ENCODE results near the gene IL17B.

Gene IL17B, protein sequence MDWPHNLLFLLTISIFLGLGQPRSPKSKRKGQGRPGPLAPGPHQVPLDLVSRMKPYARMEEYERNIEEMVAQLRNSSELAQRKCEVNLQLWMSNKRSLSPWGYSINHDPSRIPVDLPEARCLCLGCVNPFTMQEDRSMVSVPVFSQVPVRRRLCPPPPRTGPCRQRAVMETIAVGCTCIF

DNA sequence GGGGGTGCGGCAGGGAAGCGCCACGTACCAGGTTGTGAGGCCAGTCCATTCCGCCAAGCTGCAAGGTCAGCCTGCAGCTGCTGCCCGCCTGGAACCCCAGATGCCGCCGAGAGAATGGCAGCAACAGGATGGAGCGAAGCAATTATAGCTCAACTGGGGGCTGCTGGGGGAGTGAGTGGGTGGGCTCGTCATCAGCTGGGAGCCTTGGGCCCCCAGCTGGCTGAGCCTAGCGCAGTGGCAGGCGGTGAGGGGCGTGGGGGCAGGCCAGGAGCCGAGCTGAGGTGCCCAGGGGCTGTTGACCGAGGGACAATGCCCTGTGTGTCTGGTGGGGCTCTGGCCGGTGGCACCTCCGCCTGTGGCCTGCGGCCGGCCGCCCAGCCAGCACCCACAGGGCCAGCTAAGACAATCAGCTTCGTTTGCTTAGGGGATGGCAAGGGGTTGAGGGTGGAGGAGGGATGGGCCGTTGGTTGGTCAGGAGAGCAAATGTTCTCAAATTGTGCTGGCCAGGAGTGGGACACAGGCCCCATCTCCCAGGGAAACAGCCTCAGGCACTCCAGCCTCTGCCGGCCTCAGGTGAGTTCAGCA lies at the start of gene IL17B:
TSS of gene IL17B (minus strand) at position 116 of the 585 bp plus-strand sequence. CDS start at position 49, 67 bp downstream.
- DNase-seq = peak; percentile 39

DNA sequence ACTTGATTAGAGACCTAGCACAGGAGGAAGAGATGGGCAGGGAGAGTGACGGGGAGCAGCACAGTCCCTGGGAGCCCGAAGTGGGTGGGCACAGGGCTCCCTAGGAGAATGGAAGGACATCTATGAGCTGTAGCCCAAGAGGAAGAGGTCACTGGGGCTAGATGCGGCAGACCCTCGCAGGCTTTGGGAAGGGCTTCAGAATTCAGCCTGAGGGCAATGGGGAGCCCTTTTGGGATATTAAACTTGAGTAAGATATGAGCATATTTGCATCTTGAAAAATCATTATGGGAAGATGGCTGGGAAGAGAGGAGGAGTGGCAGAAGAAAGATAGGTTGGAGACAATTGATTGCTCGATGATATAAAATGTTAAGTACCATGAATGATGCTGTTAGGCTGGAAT lies 48.9 kb upstream of the IL17B start:
- no peak for DNase-seq

DNA sequence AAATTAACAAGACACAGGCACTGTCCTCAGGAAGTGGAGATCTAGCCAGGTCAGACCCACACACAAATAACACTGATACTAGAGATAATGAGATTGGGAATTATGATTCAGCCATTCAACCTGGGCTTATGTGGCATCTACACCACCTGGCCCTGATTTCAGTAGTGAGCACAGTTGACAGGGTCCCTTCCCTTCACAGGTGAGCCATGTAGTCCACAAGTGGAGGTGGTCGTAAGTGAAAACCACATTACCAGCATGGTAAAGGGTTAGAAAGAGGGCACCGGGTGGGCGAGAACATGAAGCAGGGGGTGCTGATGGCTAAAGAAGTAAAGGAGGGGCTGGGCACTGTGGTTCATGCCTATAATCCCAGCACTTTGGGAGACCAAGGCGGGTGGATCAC lies 48.3 kb upstream of the IL17B start:
- DNase-seq = no peak

DNA sequence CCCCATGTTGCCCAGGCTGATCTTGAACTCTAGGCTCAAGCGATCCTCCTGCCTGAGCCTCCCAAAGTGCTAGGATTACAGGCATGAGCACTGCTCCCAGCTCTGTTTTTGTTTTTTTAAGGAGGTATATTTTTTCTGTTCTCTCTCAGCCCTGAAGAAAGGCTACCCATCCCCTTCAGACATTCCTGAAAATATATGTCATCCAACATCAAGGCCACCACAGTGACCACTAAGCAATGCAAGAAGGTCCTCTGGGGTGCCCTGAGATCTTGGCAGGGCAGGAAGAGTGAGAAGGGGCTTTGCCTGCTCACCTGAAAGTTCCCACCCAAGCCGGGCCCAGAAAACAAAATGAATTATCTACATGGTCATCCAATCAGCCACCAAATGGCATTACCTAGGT lies 47.8 kb upstream of the IL17B start:
- no peak for DNase-seq

DNA sequence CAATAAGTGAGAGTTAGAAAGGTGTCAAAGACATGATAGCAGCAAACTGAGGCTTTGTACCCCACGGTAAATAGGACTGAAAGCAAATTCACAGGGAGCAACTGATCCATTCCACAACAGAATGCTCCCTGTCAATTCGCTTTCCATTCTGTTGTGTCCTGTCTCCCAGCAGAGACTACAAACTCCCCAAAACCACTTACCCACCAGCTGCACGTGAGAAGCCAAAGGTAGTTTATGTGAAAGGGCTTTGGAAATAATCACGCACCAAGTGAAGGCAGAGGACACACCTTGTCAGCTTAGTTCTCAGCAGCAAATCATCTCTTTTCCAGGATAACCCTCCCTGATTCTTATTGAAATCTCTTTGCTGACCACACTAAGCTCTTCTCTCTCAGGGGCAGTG lies 46.6 kb upstream of the IL17B start:
- DNase-seq = no peak

DNA sequence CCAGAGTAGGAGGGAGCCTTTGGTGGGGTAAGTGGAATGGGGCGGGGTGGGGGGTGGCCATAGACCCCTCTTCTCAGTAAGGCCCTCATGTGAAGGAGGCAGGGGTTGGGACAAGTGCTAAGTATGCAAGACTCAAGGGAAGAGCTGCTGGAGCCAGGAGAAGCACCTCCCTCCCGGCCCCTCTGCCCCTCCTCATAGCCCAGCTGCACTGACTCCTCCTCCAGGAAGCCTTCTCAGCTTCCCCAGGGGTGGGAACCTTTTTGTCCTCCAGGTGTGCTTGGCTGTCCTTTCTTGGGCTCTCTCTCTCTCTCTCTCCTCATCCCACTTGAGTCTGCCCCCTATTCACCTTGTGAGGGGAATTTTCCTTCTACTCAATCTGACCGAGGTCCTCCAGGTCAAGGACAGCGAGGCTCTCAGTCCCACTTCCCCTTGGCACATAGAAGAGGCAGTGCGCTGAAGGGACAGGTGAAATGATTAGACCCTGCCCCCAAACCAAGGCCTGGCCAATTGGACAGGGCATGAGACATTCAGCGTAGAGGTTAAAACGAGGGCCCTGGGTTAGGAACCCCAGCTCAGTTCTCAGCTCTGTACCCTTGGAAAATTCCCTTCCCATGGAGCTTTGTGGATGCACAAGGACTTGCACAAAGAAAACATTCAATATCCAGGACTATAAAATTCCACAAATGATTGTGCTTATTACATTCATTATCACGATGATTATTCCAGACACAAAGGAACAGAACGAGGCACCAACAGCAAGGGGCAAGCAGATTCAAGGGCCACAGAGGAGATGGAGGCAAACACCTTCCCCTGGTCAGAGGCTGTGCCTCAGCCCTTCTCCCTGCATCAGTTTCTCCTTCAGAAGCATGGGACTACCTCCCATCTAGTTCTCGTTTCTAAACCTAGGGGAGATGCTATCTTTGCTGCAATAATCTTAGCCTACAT lies 45.6 kb upstream of the IL17B start:
- DNase-seq = no peak

DNA sequence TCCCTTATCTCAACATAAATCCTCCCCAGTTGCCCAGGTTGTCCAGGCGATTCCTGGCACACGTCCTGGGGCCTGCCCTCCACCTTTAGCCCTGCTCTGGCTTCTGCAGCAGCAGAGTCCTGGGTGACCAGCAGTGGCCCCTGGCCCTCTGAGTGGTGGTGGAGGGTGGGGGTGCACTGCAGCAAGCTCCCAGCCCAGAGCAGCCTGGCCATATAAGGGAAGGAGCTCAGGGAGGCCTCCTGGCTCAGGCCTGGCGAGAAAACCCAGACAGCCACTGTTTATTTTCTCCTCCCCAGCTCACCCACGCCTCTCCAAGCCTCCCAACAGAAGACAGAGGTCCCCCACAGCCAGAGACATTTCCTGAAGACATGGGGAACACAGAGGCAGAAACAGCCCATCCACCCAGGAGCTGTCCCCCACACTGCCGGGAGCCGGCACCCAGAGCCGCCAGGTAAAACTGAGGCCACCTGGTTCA lies 44.7 kb upstream of the IL17B start:
- DNase-seq = no peak

DNA sequence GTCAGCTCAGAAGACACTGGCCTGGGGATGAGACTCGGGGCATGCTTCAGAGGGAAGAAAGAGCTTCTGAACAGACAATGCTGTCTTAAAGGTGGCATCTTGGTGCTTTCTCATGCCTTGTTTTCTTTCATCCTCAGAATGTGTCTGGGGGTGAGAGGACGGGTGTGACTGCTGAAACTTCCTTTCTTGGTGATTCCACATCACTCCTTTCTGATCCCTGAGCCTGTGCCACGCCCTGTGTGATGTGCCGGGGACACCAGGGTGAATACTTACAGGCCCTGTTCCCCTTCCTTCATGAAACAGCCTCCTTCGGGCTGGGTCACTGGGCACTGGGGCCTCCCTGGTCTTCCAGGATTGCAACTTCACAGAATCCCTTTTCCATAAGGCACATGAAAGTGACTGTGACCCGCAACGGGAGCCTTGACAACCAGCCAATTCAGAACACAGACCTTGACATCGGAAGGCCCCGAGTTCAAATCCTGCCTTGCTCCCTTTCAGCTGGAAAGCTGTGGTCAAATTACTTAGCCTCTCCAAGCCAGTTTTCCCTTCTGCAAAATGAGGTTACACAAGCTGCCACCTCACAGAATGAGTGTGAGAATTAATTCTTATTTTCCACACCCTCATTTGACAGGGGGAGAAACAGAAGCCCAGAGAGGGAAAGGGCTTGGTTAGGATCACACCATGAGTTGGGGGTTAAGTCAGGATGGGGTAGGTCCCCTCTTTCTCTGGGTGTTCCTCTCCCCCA lies 44.1 kb upstream of the IL17B start:
- no peak for DNase-seq

DNA sequence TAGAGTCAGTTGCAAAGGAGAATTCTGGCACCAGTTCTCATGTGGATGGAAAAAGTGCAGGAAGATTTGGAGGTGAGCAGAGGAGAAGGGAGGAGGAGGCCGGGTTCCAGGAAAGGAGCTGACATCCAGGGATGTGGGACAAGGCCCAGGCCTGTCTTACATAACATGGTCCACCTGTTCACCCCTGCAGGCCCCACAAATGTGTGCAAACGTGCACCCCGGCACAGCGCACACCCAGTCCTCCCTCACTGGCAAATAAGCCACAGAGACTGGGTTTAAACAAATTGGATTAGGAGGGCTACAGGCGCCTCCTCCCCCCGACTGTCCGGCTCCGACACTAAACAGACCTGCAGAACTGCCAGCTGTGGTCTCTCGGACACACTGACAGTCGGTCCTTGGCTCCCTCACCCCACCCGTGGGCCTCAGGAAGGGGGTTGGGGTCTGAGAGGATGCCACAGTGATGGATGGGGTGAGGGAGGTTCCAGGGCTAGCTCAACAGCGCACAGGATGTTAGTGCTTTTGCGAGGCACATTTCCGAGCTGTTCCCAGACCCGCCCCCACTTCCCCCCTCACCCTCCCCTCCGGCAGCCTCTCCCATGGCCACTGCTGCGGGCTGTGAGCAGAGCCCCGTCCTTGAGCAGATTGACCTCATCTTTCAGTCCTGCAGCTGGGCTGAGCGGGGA lies 43.4 kb upstream of the IL17B start:
- DNase-seq = peak; percentile 79

DNA sequence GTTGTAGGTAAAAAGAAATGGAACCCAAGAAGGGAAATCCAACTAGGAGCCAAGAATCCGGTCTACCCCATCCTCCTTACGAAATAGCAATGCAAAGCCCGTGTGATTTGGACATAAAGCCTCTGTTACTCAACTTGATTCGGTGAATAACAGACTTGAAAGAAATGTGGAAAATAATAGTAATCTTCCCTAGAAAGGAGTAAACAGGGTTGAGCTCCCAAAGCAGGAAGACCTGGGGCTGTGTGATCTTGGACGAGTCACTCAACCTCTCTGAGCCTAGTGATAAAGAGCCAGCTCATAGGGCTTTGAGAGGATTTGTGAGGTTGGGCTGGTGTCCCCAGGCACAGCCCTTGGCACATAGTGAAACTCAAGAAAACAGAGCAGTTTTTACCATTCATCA lies 42.7 kb upstream of the IL17B start:
- DNase-seq = no peak

DNA sequence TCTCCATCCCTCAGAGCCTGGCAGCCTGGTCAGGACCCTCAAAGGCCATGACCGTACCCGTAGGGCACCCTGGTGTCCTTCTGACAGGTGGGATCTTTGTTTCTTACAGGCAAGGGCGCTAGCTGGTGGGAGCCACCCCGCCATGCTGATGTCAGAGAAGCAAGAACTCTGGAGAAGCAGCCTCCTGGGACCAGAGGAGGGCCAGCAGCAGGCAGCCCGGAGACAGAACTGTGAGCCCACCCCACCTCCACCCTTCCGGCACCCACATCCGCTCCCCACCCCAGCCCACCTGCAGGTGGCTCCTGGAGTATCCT lies 42.2 kb upstream of the IL17B start:
- no peak for DNase-seq

DNA sequence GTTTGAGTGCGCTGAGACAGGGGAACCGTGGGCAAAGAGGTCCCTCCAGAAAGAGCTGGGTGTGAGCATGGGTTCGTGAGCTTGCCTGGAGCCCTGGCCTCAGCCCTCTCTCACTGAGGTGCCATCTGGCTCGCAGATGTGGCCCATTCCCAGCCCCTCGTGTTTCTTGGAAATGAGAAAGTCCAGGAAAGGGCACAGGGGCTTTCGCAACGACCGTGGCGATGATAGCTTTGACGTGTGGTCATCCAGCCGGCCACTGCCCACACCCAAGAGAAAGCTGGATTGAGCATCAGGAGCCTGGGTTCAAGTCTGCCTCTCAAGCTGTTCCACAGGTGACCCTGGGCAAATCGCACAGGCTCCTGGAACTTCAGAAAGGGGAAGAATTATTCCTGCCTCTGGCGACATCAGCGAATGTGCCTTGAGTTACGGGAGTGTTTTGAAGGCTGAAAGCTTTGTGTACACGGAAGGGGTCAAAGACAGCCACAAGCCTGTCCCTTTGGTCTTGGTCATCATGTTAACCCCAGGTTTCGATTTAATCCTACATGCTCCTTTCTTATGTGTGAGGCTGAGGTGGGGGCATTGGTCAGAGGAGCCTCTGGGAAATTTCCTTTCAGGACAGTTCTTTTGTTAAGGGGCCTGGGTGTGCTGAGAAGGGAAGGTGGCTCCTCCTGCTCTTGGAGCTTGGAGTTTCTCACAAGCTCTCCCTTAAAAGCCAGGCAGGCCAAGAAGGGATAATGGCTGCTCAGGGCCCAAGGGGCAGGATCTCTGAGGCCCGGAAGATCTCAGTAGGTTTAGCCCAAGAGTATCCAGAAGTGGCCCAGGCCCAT lies 41.7 kb upstream of the IL17B start:
- DNase-seq = no peak

DNA sequence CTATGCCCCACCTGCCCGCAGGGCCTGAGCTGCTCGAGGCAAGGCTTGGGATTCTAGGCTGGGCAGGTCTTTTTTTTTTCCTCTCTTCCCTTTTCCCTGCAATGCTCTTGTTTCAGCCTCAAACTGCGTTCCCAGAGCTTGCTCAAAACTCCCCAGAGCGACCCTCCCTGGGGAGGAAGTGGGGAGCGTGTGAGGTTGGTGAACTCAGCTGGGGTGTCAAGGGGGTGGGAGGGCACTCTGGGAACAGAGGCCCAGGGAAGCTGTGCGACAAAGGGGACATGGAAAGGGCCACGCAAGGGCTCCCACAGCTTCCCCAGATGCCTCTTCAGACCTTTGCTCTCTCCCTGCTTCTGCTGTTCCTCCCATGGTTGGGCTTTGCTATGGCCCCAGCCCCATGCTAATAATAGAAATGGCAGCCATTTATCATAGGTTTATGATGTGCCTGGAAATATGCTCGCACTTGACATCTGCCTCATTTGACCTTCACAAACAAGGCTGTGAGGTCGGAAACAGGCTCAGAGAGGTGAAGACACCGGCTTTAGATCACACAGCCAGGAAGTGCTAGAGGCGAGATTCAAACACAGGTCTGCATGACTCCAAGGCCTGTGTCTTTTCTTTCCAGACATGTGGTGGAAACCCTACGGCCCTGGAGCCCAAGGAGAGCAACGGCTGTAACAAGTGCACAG lies 40.9 kb upstream of the IL17B start:
- DNase-seq = no peak

DNA sequence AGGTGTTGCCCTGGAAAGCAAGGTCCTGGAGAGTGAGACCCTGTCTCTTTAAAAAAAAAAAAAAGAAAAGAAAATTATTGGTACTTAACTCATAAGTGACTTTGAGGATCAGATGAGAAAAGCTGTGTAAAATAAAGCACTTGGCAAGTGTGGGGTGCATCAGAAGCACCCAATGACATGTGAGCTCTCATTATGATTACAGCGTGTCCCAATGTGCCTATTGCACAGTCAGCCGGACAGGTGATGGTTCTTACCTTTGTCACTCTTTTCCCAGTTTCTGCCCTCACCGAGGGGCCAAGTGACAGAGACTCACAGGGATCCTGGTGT lies 40.4 kb upstream of the IL17B start:
- no peak for DNase-seq

DNA sequence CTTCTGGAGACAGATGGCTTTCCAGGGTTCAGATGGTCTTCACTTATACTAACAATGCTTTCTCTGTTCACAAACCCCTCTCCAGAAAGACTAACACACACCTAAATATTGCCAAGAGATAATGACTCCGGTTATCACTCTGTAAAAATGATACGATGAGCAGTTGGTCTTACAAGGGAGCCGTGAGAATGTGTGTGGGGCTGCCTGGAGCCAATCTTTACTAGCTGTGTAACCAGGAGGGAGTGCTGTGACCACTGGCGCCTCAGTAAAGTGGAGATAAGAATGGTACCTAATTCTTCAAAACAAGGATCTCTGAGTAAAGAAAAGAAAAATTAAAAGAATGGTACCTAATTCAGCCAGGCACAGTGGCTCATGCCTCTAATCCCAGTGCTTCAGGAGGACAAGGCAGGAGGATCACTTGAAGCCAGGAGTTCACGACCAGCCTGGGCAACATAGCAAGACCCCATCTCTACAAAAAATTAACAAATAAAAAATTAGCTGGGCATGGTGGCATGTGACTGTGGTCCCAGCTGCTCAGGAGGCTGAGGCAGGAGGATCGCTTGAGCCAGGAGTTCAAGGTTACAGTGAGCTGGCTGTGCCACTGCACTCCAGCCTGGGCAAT lies 39.9 kb upstream of the IL17B start:
- DNase-seq = no peak

DNA sequence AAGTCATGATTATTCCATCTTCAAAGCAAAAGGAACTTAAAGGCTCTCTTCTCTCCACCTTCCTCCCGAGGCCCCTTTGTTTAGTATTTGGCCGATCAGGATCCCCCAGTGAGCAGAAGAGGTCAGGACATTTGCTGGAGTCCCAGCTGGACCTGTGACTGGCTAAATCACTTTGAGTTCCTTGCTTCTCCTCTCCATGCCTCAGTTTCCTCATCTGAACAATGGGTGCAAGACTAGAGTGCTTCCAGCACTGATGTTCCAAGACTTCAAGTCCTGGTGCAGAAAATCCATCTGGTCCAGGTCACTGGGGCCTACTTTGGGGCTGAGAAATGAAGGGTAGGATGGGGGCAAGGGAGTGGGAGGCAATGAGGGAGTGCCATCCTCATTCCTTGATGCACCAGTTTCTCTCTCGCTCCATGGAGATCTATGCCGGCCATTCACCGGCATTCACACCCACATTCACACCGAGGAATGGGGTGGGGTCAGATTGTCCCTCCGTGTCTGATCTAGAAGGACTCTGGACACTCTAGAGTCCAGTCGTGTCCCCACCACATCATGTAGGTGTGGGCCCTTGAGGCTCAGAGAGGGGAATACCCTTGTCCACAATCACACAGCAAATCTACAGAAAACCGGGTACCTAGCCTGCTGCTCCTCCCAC lies 38.7 kb upstream of the IL17B start:
- DNase-seq = no peak

DNA sequence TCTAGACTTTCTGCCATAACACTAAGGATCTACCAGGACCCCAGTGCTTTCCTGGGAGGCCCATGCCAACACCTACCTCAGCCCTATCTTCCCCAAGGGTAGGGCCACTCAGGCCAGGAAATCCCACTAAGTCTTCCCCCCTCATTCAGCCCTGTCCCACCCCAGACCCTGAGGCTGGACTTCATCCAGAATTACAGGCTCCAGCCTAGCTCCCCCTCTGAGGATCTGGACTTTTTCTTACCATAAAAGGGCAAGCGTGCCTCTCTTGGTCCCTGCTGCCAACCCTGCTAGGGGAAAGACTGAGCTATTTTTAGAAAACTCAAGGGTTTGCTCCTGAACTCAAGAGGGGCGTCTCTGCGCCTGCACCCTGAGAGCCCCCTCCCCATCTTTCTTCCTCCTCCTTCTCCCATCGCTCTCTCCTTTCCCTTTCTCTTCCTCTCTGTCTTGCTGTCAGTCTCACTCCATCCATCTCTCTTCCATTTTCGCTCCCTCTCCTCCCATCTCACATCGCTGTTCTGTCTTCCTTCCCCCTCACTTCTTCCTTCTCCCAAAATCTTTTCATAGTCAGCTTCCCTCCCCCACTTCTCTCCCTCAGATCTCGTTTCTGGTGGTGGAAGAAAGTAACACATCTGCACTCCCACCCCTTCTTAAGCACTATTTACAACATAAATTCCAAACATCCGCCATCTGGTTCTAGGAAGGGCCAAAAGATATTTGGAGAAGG lies 38.1 kb upstream of the IL17B start:
- peak; percentile 71 for DNase-seq

DNA sequence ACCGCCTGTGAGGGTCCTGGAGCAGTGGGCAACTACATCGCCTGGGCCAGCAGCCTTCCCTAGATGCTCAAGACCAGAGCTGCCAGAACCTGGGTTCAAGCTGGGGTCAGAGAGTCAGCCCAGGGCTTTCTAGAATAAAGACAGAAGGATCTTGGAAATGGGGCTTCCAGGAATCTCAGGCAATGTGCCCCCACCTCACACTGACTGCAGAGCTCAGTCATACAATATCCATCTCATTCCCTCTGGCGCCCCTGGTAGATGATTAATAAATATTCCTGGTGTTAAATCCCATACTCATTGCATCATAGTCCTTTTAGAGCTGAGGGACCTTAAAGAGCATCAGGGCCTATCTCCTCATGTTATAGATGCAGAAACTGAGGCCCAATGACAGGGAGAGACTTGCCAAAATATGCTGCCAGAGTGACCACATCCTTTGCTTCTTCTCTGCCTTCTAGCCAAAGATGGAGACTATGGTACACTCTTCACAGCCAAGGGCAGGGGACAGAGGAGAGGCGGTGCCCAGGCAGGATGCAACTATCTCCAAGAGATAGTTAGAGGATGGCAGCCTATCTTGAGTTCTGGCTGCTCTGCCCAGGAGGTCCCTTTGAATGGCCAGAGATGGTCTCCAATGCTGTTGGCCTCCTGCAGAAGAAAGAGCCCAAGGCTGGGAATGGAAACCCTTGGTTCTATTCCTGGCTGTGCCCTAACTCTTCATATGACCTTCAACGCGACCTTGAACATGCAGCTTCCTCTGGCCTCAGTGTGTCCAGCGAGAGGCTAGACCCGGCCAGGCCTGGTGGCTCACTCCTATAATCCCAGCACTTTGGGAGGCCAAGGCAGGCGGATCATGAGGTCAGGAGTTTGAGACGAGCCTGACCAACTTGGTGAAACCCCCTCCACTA lies 36.2 kb upstream of the IL17B start:
- no peak for DNase-seq

Measured in eye (tissue), 1 donor.